HEK293 (cell line): ENCODE results near the gene CACNA1C.

Source experiments
- CTCF ChIA-PET: fragments of 350-600 bp; formaldehyde crosslinking; extraction: SDS; loops from one replicate; lab custom pipeline; 2021; ENCODE audit warnings: antibody characterized with exemption; lab: Yijun Ruan, JAX
- POLR2A ChIA-PET: fragments of 300-600 bp; formaldehyde crosslinking; extraction: SDS; loops from one replicate; lab custom pipeline; 2020; ENCODE audit warnings: antibody characterized with exemption, inconsistent platforms; lab: Yijun Ruan, JAX
- H3K27ac ChIP-seq: fragments of 200-500 bp; sonication (Bioruptor generic); 2 replicates; pipeline ENCODE4 v1.5.1; 2014; ENCODE audit warnings: low read depth, low read length, control low read depth, inconsistent platforms; ENCODE audit errors: extremely low read depth
- H3K36me3 ChIP-seq, 2 experiments: fragments of 200-500 bp in 1 of 2; sonication (Bioruptor generic) in 1 of 2; 1 replicate in 1 of 2; 2 replicates in 1 of 2; pipeline ENCODE4 v1.5.1; 2014 to 2017; ENCODE audit warnings: inconsistent platforms in 2 of 2, low read length in 2 of 2; ENCODE audit not compliant: control insufficient read depth in 2 of 2, insufficient read depth in 1 of 2
- H3K4me1 ChIP-seq: fragments of 200-500 bp; sonication (Bioruptor generic); 2 replicates; pipeline ENCODE4 v1.5.1; 2014; ENCODE audit warnings: mild to moderate bottlenecking, low read length, inconsistent platforms; ENCODE audit not compliant: control insufficient read depth, insufficient read depth
- H3K4me3 ChIP-seq: 2 replicates; pipeline ENCODE4 v1.5.1; 2011; ENCODE audit warnings: low read depth, mild to moderate bottlenecking, control low read depth, low read length, moderate library complexity
- H3K9me3 ChIP-seq: fragments of 200-500 bp; sonication (Bioruptor generic); 2 replicates; pipeline ENCODE4 v1.5.1; 2014; ENCODE audit warnings: low read depth, low read length, inconsistent platforms; ENCODE audit not compliant: control insufficient read depth, insufficient read depth
- CTCF ChIP-seq: fragments of 450-650 bp; formaldehyde crosslinking; IDR thresholded peaks from 2 replicates; pipeline ENCODE4 v1.5.1; 2016; ENCODE audit warnings: missing biosample characterization, missing genetic modification characterization
- GFI1B ChIP-seq: fragments of 450-650 bp; formaldehyde crosslinking; IDR thresholded peaks from 2 replicates; pipeline ENCODE4 v1.5.1; 2016; ENCODE audit warnings: missing biosample characterization, missing genetic modification characterization
- MYNN ChIP-seq: fragments of 450-650 bp; formaldehyde crosslinking; IDR thresholded peaks from 2 replicates; pipeline ENCODE4 v1.5.1; 2016; ENCODE audit warnings: missing biosample characterization, missing genetic modification characterization, borderline replicate concordance
- OSR2 ChIP-seq: fragments of 450-650 bp; formaldehyde crosslinking; IDR thresholded peaks from 2 replicates; pipeline ENCODE4 v1.5.1; 2016; ENCODE audit warnings: missing biosample characterization, missing genetic modification characterization
- PBX3 ChIP-seq: sonication (generic); formaldehyde crosslinking; IDR thresholded peaks from 2 replicates; pipeline ENCODE4 v1.8.1; 2022; ENCODE audit warnings: mild to moderate bottlenecking, moderate library complexity, missing genetic modification reagents
- ZBTB1 ChIP-seq: fragments of 450-650 bp; formaldehyde crosslinking; IDR thresholded peaks from 2 replicates; pipeline ENCODE4 v1.5.1; 2016; ENCODE audit warnings: missing biosample characterization, missing genetic modification characterization
- ZNF274 ChIP-seq, 2 experiments: fragments of 200-500 bp in 1 of 2; fragments of 450-650 bp in 1 of 2; sonication (Bioruptor generic) in 1 of 2; formaldehyde crosslinking in 1 of 2; IDR thresholded peaks; 2 replicates each; pipeline versions ENCODE4 v1.5.1 to v1.6.1; 2014 to 2016; ENCODE audit warnings: borderline replicate concordance in 1 of 2, inconsistent platforms in 1 of 2, low read length in 1 of 2, missing biosample characterization in 1 of 2, missing genetic modification characterization in 1 of 2
- ZNF311 ChIP-seq: fragments of 450-650 bp; formaldehyde crosslinking; IDR thresholded peaks from 2 replicates; pipeline ENCODE4 v1.5.1; 2017; ENCODE audit warnings: missing biosample characterization, missing genetic modification characterization, borderline replicate concordance
- ZNF37A ChIP-seq: fragments of 450-650 bp; IDR thresholded peaks from 2 replicates; pipeline ENCODE4 v1.5.1; 2018; ENCODE audit warnings: missing biosample characterization, missing genetic modification characterization
- ZNF514 ChIP-seq: fragments of 450-650 bp; formaldehyde crosslinking; IDR thresholded peaks from 2 replicates; pipeline ENCODE4 v1.5.1; 2016; ENCODE audit warnings: missing biosample characterization, missing genetic modification characterization
- ZNF548 ChIP-seq: fragments of 450-650 bp; formaldehyde crosslinking; IDR thresholded peaks from 2 replicates; pipeline ENCODE4 v1.5.1; 2016; ENCODE audit warnings: missing biosample characterization, missing genetic modification characterization
- ZNF560 ChIP-seq: fragments of 450-650 bp; formaldehyde crosslinking; IDR thresholded peaks from 2 replicates; pipeline ENCODE4 v1.5.1; 2017; ENCODE audit warnings: missing biosample characterization, missing genetic modification characterization, borderline replicate concordance
- ZNF610 ChIP-seq: fragments of 450-650 bp; formaldehyde crosslinking; IDR thresholded peaks from 2 replicates; pipeline ENCODE4 v1.5.1; 2016; ENCODE audit warnings: missing biosample characterization, missing genetic modification characterization, borderline replicate concordance
- ZNF626 ChIP-seq: fragments of 450-650 bp; sonication (Bioruptor Pico); formaldehyde crosslinking; IDR thresholded peaks from 2 replicates; pipeline ENCODE4 v1.5.1; 2018; ENCODE audit warnings: missing biosample characterization, missing genetic modification characterization, inconsistent platforms
- ZNF639 ChIP-seq: fragments of 450-650 bp; formaldehyde crosslinking; IDR thresholded peaks from 2 replicates; pipeline ENCODE4 v1.5.1; 2016; ENCODE audit warnings: missing biosample characterization, missing genetic modification characterization
- ZNF658 ChIP-seq: fragments of 450-650 bp; formaldehyde crosslinking; IDR thresholded peaks from 2 replicates; pipeline ENCODE4; 2016; ENCODE audit warnings: missing biosample characterization, missing genetic modification characterization
- ZNF664 ChIP-seq: fragments of 450-650 bp; formaldehyde crosslinking; IDR thresholded peaks from 2 replicates; pipeline ENCODE4 v1.5.1; 2016; ENCODE audit warnings: missing biosample characterization, missing genetic modification characterization
- ZNF791 ChIP-seq: fragments of 450-650 bp; formaldehyde crosslinking; IDR thresholded peaks from 2 replicates; pipeline ENCODE4 v1.5.1; 2016; ENCODE audit warnings: missing biosample characterization, missing genetic modification characterization
- ZNF830 ChIP-seq: fragments of 450-650 bp; IDR thresholded peaks from 2 replicates; pipeline ENCODE4 v1.5.0; 2018; ENCODE audit warnings: missing biosample characterization, missing genetic modification characterization, low read depth, mild to moderate bottlenecking, moderate library complexity

The CACNA1C gene

GRCh38 chr12:2687726-2688125 lies 634.9 kb downstream of the CACNA1C start:
- H3K27ac ChIP-seq = no peak overlapping the region
- no peak for TF ChIP-seq ZNF830 (tag by site-specific recombination)
- TF ChIP-seq CTCF (tag by site-specific recombination) = no peak
- H3K9me3 ChIP-seq = no peaks in the 10 kb centered on the region
- no peaks in the 10 kb centered on the region for H3K36me3 ChIP-seq
- H3K4me3 ChIP-seq = no peak overlapping the region
- CTCF ChIA-PET = no interaction called here
- POLR2A ChIA-PET = no interaction called here
- no peaks in the 10 kb centered on the region; the same call in 1 of the 2 replicates for H3K4me1 ChIP-seq

- Histone ChIP-seq H3K4me1 (no peaks in the 10 kb centered on the region; the same call in 1 of the 2 replicates), H3K9me3 (no peaks in the 10 kb centered on the region), H3K36me3 (no peaks in the 10 kb centered on the region), H3K27ac (no peak overlapping the region), H3K4me3 (no peak overlapping the region)
- no peak for TF ChIP-seq OSR2 (tag by site-specific recombination)
- no peak for TF ChIP-seq ZNF548 (tag by site-specific recombination)
- TF ChIP-seq ZNF560 = no peak
- no peak for TF ChIP-seq PBX3 (CRISPR knock-in tag)
- TF ChIP-seq ZBTB1 = no peak
- TF ChIP-seq ZNF791 = no peak
- CTCF ChIA-PET = interaction anchor here (1.9 kb wide), 1 partner anchor 95 kb away, joined by 5 read pairs; no protein-coding TSS in a partner anchor
- POLR2A ChIA-PET = no interaction called here
These were observed 635.7 kb downstream of the CACNA1C start for GRCh38 chr12:2688381-2688931.

- no peaks in the 10 kb centered on the region for H3K36me3 ChIP-seq
- POLR2A ChIA-PET = no interaction called here
- H3K4me3 ChIP-seq = no peak overlapping the region
- TF ChIP-seq ZNF658 (tag by site-specific recombination) (no peak), ZNF626 (tag by site-specific recombination) (no peak), ZNF610 (no peak), ZNF311 (tag by site-specific recombination) (no peak), ZNF664 (tag by site-specific recombination) (no peak), ZNF37A (tag by site-specific recombination) (no peak), ZNF274 (IDR thresholded peaks at IDR 0.05; ENCODE audit: low read length) (no peak), ZNF274 (tag by site-specific recombination; IDR thresholded peaks at IDR 0.05; ENCODE audit: borderline replicate concordance) (no peak), ZNF514 (no peak), MYNN (no peak), ZNF639 (no peak), ZNF560 (no peak), GFI1B (tag by site-specific recombination) (no peak)
- TF ChIP-seq, all 188 proteins: peak for 0
- Histone ChIP-seq H3K4me1 (no peaks in the 10 kb centered on the region; the same call in 1 of the 2 replicates), H3K9me3 (no peaks in the 10 kb centered on the region), H3K27ac (no peak overlapping the region)
- CTCF ChIA-PET = interaction anchor here (1.9 kb wide), 1 partner anchor 94 kb away, joined by 5 read pairs; no protein-coding TSS in a partner anchor
These were observed 636.6 kb downstream of the CACNA1C start for GRCh38 chr12:2689393-2689792.
